Germinal center (tissue), 1 donor: ENCODE data around the gene NAP1L1.

Experiments
- DNase-seq: peaks from one replicate; pipeline ENCODE4 v3.0.0; 2012; ENCODE audit warnings: mixed read lengths, low spot score

NAP1L1 gene

DNA sequence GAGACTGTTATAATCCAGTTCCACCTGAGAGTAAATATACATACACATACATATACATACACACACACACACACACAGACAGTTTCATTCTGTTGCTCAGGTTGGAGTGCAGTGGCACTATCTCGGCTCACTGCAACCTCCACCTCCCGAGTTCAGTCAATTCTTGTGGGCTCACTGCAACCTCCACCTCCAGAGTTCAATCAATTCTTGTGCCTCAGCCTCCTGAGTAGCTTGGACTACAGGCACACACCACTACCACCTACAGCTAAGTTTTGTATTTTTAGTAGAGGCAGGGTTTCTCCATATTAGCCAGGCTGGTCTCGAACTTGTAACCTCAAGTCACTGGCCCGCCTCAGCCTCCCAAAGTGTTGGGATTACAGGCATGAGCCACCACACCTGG is 44.0 kb downstream of the NAP1L1 start:
- DNase-seq: no peak

DNA sequence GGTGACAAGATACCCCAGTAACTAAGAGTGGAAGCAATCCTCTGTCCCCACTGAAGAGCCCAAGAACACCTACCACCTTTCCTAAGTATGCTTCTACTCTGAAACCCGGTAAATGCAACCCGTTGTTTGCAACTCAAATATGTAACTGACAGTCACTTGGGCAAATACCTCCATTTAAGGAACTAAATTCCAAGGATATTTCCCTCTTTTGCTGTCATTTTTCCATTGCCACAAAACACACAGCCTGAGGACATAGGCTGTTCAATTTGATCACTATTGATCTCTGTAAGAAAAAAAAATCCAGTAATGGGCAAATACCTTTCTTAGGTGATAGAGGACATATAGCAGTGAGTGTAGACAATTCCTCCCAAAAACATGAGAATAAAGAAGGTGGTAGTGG is 46.3 kb downstream of the NAP1L1 start:
- DNase-seq: no peak

GRCh38 chr12:76037130-76038103 is 47.1 kb downstream of the NAP1L1 start:
- peak; percentile 60 for DNase-seq

GRCh38 chr12:76035045-76035444 is 49.4 kb downstream of the NAP1L1 start:
- DNase-seq: no peak

GRCh38 chr12:76033081-76034011 is 51.1 kb downstream of the NAP1L1 start:
- no peak for DNase-seq

- DNase-seq: peak; percentile 41
These were observed 52.2 kb downstream of the NAP1L1 start for GRCh38 chr12:76032043-76032981.

DNA sequence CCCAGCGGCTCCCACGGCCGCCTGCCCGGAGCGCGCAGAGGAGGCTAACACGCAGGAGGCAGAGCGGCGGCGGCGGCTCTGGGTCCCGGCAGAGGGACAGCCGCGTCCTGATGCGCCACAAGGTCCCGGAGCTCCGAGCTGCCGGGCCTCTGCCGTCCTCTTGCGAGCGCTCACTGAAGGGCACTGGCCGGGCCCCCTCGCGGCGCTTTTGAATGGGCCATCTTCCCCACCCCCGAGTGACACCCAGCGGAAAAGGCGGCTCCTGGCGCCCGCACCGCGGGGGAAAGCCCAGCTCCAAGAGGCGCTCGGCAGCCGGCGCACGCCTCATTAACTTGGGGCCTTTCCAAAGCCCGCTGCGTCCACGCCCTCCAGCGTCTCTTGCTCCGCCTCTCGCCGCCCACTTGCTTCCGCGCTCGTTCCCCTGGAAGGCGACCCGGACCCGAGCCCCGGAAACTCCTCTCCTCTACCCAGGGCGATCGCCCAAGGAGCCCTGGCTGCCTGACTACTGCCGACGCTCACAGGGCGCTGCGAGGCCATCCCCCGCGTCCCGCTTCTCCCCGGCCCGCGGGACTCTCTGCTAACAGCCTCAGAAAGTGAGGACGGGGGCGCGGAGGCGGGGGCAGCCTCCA is 53.0 kb downstream of the NAP1L1 start, which contains the start of gene PHLDA1:
Gene PHLDA1 (minus strand): TSS at position 363 of the 629 bp plus-strand sequence.
- DNase-seq: peak; percentile 84

DNA sequence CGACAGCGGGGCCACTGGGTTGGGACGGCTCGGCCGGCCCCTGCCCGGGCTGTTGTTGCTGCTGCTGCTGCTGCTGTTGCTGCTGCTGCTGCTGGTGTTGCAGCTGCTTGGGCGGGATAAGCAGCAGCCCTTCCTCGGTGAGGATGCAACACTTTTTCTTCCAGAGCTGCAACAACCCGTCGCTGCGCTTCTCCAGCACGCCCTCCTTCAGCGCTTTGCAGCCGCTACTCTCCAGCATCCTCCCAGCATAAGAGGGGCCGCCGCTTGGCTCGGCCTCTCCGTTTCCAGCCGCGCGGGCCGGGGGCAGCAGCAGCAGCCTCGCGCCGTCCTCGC is 53.4 kb downstream of the NAP1L1 start:
- DNase-seq: no peak

DNA sequence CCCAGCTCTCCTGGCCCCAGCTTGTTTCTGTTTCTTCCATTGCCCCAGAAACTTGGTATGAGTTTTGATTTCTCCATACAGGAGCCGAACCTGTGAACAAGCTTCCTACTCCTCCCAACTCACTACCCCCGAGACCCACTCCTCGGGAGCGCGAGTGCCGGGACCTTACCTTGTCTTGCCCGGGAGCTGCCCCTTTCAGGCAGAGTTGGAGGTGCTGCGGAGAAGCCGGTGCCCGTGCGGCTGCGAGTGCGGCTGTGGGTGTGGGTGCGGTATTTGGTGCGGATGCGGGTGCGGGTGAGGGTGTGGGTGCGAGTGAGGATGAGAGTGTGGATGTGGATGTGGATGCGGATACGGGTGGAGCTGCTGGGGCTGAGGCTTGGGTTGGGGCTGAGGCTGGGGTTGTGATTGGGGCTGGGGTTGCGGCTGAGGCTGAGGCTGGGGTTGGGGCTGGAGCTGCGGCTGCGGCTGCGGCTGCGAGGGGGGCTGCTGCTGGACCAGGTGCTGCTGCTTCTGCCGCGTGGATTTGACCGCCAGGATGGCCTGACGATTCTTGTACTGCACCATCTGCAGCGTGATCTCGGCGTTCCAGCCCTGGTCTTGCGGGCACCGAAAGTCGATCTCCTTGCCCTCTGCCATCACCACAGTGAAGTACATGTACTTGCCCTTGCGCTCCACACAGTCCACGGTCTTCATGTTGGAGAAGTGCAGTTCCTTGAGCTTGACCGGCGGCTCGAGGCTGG is 54.0 kb downstream of the NAP1L1 start:
- DNase-seq: peak; percentile 28

GRCh38 chr12:76029982-76030340 is 54.5 kb downstream of the NAP1L1 start:
- no peak for DNase-seq

- DNase-seq: no peak
These were observed 55.8 kb downstream of the NAP1L1 start for GRCh38 chr12:76028571-76029277.

GRCh38 chr12:76026643-76027063 is 57.8 kb downstream of the NAP1L1 start:
- DNase-seq: no peak

DNA sequence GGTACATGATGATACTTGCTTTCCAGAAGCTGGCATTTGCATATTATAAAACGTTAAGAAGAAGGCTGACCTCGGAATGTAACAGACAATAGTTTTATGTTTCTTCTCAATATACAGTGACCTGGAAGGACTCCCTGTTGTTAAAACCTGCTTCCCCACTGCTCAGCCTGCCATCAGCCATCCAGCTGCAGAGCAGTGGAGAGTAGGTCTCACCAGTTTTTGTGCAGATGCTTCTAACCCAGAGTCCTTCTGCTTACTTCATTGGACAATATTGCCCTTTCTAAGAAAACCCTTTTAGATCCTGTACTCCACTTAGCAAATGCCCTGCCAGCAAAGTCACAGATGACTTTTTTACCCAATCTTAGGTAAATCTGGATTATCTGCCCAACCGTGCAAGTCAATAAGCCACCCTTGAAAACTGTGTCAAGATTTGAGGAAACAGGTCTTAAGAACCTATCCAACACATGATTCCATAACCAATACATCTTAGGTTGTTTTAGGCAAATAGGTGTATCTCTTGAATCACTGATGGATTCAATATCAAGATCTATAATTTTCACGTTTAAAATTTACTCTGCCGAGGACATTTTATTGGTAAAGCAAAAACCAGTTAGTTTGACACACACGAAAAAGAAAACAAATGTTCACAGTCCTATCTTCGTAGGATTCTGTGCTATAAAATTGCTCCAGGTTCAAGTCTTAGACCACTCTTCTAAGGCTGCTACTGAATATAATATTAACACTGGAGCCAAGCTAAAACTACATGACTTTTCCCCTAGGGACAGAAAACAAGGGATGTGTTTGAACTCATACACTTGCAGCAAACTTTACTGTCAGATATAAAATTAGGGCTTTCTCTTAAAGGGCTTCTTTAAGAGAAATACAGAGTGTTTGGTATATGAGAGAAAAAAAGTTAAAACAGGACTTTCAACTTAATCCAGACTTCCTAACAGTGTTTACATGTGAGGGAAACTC is 58.6 kb downstream of the NAP1L1 start:
- no peak for DNase-seq

DNA sequence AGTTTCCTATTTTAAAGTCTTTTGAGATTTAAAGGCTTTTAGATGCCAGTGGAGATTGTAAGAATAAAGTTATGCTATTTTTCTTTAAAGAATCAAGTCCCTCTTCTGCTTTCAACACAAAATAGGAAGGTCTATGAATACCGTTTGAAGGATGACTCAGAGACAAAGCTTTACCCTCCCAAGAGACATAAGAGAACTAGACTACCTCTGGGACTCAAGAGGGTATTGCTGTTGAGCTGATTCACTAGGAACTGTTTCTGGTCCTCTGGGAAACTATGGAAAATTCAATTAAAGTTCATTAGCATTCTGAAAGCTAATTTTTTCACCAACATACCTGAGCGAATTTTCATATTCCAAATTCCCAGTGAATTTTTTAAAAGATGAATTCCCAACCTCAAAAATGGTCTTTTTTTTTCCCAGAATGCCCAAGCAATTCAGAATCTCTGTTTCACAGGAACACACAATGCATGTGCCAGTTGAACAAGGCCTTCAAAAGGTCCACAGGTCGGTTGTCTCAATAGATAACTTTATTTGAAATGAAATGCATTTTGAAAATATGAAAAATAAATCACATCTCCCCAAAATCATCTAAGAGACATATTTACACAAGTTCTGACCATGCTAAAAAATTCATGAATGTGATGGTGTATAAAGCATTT is 59.4 kb downstream of the NAP1L1 start:
- no peak for DNase-seq

DNA sequence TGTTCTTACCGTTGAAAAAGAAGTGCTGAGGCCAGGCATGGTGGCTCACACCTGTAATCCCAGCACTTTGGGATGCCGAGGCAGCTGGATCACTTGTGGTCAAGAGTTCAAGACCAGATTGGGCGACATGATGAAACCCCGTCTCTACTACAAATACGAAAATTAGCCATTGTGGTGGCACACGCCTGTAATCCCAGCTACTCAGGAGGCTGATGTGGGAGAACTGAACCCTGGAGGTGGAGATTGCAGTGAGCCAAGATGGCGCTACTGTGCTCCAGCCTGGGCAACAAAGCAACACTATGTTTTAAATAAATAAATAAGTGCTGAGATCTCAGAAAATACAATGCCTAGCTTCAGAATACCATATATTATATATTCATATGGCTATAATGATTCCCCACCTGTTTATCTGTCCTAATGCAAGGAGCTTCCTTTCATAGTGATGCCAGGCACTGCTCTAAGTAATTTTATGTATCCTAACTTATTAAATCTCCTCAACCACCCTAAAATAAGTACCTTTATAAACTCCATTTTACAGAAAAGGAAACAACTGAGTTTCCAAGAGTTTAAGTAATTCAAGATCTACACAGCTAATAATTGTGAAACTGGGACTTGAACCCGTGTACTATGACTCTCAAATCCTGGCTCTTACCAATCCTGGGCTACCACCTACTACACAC is 60.2 kb downstream of the NAP1L1 start:
- no peak for DNase-seq

GRCh38 chr12:76023069-76023690 is 61.3 kb downstream of the NAP1L1 start:
- DNase-seq: no peak

DNA sequence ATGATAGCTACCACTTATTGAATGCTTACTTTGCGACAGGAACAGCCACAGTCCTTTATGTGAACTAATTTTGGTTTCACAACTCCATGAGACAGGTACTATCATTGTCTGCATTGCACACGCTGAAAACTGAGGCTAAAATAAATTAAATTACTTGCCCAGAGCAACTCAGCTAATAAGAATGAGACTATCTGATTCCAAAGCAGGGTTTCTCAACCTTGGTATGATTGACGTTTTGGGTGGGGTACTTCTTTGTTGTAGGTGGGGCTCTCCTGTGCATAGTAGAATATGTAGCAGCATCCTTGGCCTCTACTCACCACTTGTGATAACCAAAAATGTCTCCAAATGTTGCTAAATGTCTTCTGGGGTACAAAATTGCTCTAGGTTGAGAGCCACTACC is 62.0 kb downstream of the NAP1L1 start:
- no peak for DNase-seq
